Kidney (tissue), 14 donors: ENCODE data around the gene ZMYND10. TPM values are rescaled to one million over a fixed set of nuclear protein-coding genes. Genes with fewer than 3 reads are reported as not detected.

ENCODE experiments used
- DNase-seq, 5 donors: peaks; one replicate each; pipeline ENCODE4 v3.0.0-alpha.2; 2013 to 2020
- FAIRE-seq: peaks from 2 replicates; lab custom pipeline; 2012; peaks lifted over from hg19 to GRCh38; lab: Jason Lieb, UNC
- H3K27ac ChIP-seq, 2 donors: one replicate each; pipeline ENCODE4 v1.7.0; 2013; ENCODE audit warnings: low read depth in 2 of 2, low read length in 2 of 2, inconsistent platforms in 1 of 2
- H3K27me3 ChIP-seq: one replicate; pipeline ENCODE4 v1.7.1; 2013; ENCODE audit warnings: low read length, inconsistent platforms; ENCODE audit not compliant: control insufficient read depth, insufficient read depth
- H3K36me3 ChIP-seq, 3 donors: one replicate each; pipeline versions ENCODE4 v1.7.0 to v1.7.1; 2013; ENCODE audit warnings: low read length in 3 of 3, control low read depth in 1 of 3, inconsistent platforms in 1 of 3; ENCODE audit not compliant: insufficient read depth in 3 of 3, control insufficient read depth in 2 of 3
- H3K4me1 ChIP-seq, 3 donors: one replicate each; pipeline versions ENCODE4 v1.7.0 to v1.7.1; 2013; ENCODE audit warnings: low read length in 3 of 3, inconsistent platforms in 1 of 3, low read depth in 1 of 3; ENCODE audit not compliant: control insufficient read depth in 2 of 3, insufficient read depth in 2 of 3
- H3K4me3 ChIP-seq, 3 donors: one replicate each; pipeline versions ENCODE4 v1.7.0 to v1.8.1; 2013; ENCODE audit warnings: low read length in 3 of 3, control low read depth in 1 of 3, inconsistent platforms in 1 of 3
- H3K9ac ChIP-seq, 3 donors: one replicate each; pipeline versions ENCODE4 v1.7.0 to v1.7.1; 2013; ENCODE audit warnings: low read length in 3 of 3, control low read depth in 1 of 3, inconsistent platforms in 1 of 3
- H3K9me3 ChIP-seq, 3 donors: one replicate each; pipeline versions ENCODE4 v1.7.0 to v1.7.1; 2013; ENCODE audit warnings: low read length in 3 of 3, control low read depth in 1 of 3, inconsistent platforms in 1 of 3; ENCODE audit not compliant: control insufficient read depth in 2 of 3, insufficient read depth in 1 of 3
- intact Hi-C: fragments of 100-400 bp; cut with DNase I; formaldehyde crosslinking; loops from one replicate; pipeline ENCODE4 v1.11.1; 2022
- polyA plus RNA-seq: library from polyadenylated mRNA; stranded (reverse); fragments of 350-450 nt; fragmentation: Illumina TruSeq; extraction: RNeasy Lipid Tissue Mini Kit (QIAGEN cat#74804); gene quantifications from one replicate; pipeline ENCODE4 v1.2.3, GENCODE V29; 2014; ENCODE audit warnings: low read depth, low replicate concordance; ENCODE audit not compliant: insufficient read depth
- total RNA-seq: library from RNA; stranded (reverse); fragmentation: NEBNext Ultra II Directional; extraction: Animal tissue kit (Norgen Biotek cat#: 25700); gene quantifications from one replicate; pipeline ENCODE4 v1.2.1, GENCODE V29; 2021
- TF ChIP-seq, protein P1 (sequence below): IDR thresholded peaks from 3 replicates; pipeline ENCODE4 v1.5.1; 2012; ENCODE audit warnings: mild to moderate bottlenecking, moderate library complexity, borderline replicate concordance; ENCODE audit not compliant: insufficient read depth; ENCODE audit errors: extremely low read depth
- donor health status: control.
- donor health status: control.
- donor health status: control.
- donor health status: control.
- donor health status: control.
- donor health status: DM: yes; HTN: yes; CAD: no.
- donor health status: Normal renal cell carcinoma (clear cell type).

ZMYND10 gene
- total and polyA plus RNA-seq, 2 donors from 2014 or later: 10.0 to 14.2 TPM

DNA sequence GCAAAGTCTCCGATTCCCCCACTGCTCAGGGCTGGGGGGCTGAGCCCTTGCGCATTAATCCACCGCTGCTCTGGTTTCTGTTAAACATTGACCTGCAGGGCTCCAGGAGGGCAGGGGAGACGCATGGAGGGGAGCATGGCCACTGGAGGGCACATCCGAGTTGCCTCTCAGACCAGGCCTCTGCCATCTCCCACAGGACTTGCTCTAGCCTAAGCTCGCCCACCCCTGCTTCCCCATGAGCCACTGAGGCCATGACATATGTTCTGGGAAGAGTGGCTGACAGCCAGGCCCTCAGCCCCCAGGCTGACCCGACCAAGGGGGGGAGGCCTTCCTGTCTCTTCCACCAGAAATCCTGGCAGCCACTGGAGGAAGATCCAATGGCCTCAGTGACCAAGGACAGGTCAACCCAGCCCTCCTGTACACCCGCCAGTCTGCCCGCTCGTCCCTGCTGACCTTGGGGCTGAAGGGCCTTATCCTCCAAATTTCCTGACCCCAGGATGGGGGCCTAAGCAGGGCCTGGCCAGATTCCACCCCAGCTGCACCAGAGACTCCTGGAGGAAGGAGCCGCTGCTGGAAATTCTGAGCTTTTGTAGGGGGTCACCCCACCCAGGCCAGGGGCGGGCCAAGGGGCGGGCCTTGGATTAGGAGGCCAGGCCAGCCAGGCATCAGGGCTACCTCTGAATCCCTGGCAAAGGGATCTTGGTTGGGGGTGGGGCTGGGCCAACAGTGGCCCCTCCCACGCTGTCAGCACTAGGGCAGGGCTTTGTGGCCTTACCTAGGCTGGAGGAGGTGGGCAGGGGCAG is 42.3 kb downstream of the ZMYND10 start, which contains the start of gene HYAL1:
Gene HYAL1 (minus strand): TSS at position 562 of the 803 bp plus-strand sequence. CDS start 618 bp downstream, outside the sequence.
- peaks cover 0 to 6% (median 3%) of the 10 kb centered on the region in 3 donors for H3K36me3 ChIP-seq
- no peak for FAIRE-seq
- H3K9ac ChIP-seq: peak within 1 kb of the TSS in 2 of 3 donors; percentile 65 to 89
- peak within 1 kb of the TSS; percentile 92 to 96 for H3K27ac ChIP-seq
- TF ChIP-seq, protein P1, sequence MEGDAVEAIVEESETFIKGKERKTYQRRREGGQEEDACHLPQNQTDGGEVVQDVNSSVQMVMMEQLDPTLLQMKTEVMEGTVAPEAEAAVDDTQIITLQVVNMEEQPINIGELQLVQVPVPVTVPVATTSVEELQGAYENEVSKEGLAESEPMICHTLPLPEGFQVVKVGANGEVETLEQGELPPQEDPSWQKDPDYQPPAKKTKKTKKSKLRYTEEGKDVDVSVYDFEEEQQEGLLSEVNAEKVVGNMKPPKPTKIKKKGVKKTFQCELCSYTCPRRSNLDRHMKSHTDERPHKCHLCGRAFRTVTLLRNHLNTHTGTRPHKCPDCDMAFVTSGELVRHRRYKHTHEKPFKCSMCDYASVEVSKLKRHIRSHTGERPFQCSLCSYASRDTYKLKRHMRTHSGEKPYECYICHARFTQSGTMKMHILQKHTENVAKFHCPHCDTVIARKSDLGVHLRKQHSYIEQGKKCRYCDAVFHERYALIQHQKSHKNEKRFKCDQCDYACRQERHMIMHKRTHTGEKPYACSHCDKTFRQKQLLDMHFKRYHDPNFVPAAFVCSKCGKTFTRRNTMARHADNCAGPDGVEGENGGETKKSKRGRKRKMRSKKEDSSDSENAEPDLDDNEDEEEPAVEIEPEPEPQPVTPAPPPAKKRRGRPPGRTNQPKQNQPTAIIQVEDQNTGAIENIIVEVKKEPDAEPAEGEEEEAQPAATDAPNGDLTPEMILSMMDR: peak; percentile 25
- no peaks in the 10 kb centered on the region for H3K27me3 ChIP-seq
- no peaks in the 10 kb centered on the region for H3K9me3 ChIP-seq
- H3K4me3 ChIP-seq: peak within 1 kb of the TSS in 2 of 3 donors; percentile 49 to 79
- DNase-seq: peak; percentile 73 to 95 (median 82)
- intact Hi-C loops: no loop called here
- peaks cover 4 to 38% (median 14%) of the 10 kb centered on the region in 3 donors for H3K4me1 ChIP-seq

DNA sequence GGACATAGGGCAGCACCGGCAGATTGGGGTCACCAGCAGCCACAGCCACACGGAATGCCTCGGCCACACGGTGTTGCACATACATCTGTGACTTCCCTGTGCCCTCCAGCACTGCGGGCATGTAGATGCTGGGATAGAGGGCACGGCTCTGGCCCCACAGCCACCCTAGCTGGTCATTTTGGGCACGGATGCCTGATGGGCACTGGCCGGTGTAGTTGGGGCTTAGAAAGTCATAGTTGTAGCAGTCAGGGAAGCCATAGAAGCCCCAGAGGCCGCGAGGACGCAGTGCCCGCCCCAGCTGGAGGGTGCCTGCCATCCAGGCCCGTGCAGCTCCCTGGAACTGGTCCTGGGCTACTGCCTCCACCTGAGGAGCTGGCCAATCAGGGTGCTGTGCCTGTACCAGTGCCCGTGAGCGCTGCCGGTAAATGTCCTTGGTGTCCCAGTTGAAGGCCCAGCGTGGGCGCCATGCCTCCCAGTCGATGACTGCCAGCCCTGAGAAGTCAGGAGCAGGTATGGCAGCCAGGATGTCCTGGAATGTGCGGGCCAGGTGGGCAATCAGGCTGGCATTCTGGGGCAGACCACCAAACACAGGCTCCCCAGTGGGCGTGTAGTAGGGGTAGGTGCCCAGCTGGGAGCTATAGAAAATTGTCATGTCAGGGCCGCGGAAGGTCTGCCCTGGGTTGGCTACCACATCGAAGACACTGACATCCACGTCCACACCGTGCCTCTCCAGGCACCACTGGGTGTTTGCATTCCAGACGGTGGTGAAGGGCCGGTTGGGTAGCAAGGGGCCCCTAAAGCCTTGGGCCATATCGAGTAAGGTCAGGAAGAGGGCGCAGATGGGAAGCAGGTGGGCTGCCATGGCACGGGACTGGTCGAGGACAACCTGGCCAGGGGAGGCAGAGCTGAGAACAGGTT is 43.2 kb downstream of the ZMYND10 start:
- DNase-seq (peak in 1 of 5 donors; percentile 56), FAIRE-seq (no peak)
- TF ChIP-seq, protein P1: no peak
- intact Hi-C loops: no loop called here
- Histone ChIP-seq H3K27ac (peak overlapping the region; percentile 92 to 96), H3K9ac (peak overlapping the region in 2 of 3 donors; percentile 65 to 89), H3K9me3 (no peaks in the 10 kb centered on the region), H3K27me3 (no peaks in the 10 kb centered on the region), H3K36me3 (peaks cover 0 to 6% (median 3%) of the 10 kb centered on the region in 3 donors), H3K4me3 (peak overlapping the region in 2 of 3 donors; percentile 49 to 79), H3K4me1 (peaks cover 4 to 38% (median 18%) of the 10 kb centered on the region in 3 donors)

DNA sequence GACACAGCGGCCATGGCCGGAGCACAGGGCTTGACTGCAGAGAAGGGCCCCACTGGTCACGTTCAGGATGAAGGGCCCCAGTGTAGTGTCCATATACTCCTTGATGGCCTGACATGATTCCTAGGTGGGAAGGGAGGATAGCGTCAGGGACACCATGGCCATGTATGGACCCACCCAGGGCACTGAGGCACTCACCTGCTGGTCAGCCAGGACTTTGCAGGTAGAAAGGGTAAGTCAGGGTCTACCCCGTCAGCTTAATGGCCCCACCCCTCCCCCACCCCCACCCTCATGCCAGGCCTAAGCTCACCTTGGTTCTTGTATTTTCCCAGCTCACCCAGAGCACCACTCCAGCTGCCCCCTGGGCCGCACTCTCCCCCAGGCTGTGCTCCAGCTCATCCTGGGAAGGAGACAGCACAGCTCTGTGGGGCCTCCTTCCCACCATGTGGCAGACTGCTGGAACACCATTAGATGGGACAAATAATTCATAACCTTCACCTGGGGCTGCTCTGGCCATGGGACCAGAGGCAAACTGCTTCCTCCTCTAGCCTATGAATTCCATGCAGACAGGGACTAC is 44.8 kb downstream of the ZMYND10 start:
- H3K36me3 ChIP-seq: peaks cover 0 to 6% (median 3%) of the 10 kb centered on the region in 3 donors
- FAIRE-seq (no peak), DNase-seq (peak in 1 of 5 donors; percentile 74)
- H3K27ac ChIP-seq: peak overlapping the region; percentile 80 to 93
- H3K4me3 ChIP-seq: no peak overlapping the region
- H3K9me3 ChIP-seq: no peaks in the 10 kb centered on the region
- H3K27me3 ChIP-seq: no peaks in the 10 kb centered on the region
- TF ChIP-seq, protein P1: no peak
- peak overlapping the region in 1 of 3 donors; percentile 64 for H3K9ac ChIP-seq
- H3K4me1 ChIP-seq: peaks cover 4 to 38% (median 18%) of the 10 kb centered on the region in 3 donors
- intact Hi-C loops: no loop called here
